Psoas muscle (tissue), 8 donors: ENCODE results near the gene VSTM4. TPM values are rescaled to one million over a fixed set of nuclear protein-coding genes. Genes with fewer than 3 reads are reported as not detected.

Source experiments
- ATAC-seq, 4 donors: fragments of 200-7000 bp; cut with Tn5 transposase; one replicate each; pipeline ENCODE4 v1.9.1; 2020; ENCODE audit warnings: moderate library complexity in 3 of 4, mild to moderate bottlenecking in 2 of 4
- DNase-seq, 2 donors: peaks; one replicate each; pipeline ENCODE4 v3.0.0-alpha.2; 2020
- H3K27ac ChIP-seq: fragments of 200-600 bp; one replicate; pipeline ENCODE4 v1.8.0; 2022
- H3K27me3 ChIP-seq, 3 donors: fragments of 200-600 bp in 1 of 3; one replicate each; pipeline versions ENCODE4 v1.6.1 to v1.8.0; 2013 to 2022; ENCODE audit warnings: low read length in 2 of 3, mild to moderate bottlenecking in 2 of 3, moderate library complexity in 1 of 3; ENCODE audit not compliant: insufficient read depth in 3 of 3
- H3K36me3 ChIP-seq, 2 donors: fragments of 200-600 bp in 1 of 2; one replicate each; pipeline versions ENCODE4 v1.6.1 to v1.8.0; 2013 to 2022; ENCODE audit warnings: low read depth in 1 of 2, mild to moderate bottlenecking in 1 of 2, moderate library complexity in 1 of 2; ENCODE audit not compliant: insufficient read depth in 1 of 2
- H3K4me1 ChIP-seq: fragments of 200-600 bp; one replicate; pipeline ENCODE4 v1.8.0; 2022
- H3K4me3 ChIP-seq: fragments of 200-600 bp; one replicate; pipeline ENCODE4 v1.8.0; 2022; ENCODE audit warnings: mild to moderate bottlenecking
- H3K9me3 ChIP-seq: fragments of 200-600 bp; one replicate; pipeline ENCODE4 v1.8.0; 2022
- WGBS, 3 donors: extraction: QIAGEN DNeasy Blood & Tissue Kit; methylation state at CpG; one replicate each; pipeline versions ENCODE4 v1.1.6 to v1.1.7; 2013; 5-methylcytosine and 5-hydroxymethylcytosine counted together
- intact Hi-C, 2 donors: fragments of 100-400 bp; cut with DNase I; formaldehyde crosslinking; loops; one replicate each; pipeline versions ENCODE4 v1.11.0 to v1.14.2; 2022
- polyA plus RNA-seq, 3 donors: library from polyadenylated mRNA; stranded (reverse); fragments of 200-250 nt; gene quantifications; one replicate each; pipeline ENCODE4 v1.2.3, GENCODE V29; 2013
- total RNA-seq, 4 donors: library from RNA; stranded (reverse); fragmentation: NEBNext Ultra II Directional in 2 of 4; extraction: Animal tissue kit (Norgen Biotek cat#: 25700) in 2 of 4; gene quantifications; one replicate each; pipeline versions ENCODE4 v1.2.1 to v1.2.4, GENCODE V29; 2021 to 2023
- TF ChIP-seq, protein P1 (sequence below): fragments of 200-600 bp; IDR thresholded peaks from one replicate; pipeline ENCODE4 v1.8.0; 2022; ENCODE audit warnings: antibody characterized with exemption
- donor health status: healthy with polysubstance abuse.
- donor health status: DM: no; HTN: no; CAD: no; lungs with moderate emphysema.
- donor health status: Bipolar disorder and iron deficiency.
- donor health status: healthy.
- donor health status: DM: yes; HTN: yes; CAD: no.
- donor health status: DM: no; HTN: no; CAD: no.
- donor health status: DM: no; HTN: no; CAD: no.
- donor health status: DM: yes; HTN: yes; CAD: no.

Gene VSTM4
- total and polyA plus RNA-seq, 7 donors: 1.0 to 4.4 (median 1.8) TPM

DNA sequence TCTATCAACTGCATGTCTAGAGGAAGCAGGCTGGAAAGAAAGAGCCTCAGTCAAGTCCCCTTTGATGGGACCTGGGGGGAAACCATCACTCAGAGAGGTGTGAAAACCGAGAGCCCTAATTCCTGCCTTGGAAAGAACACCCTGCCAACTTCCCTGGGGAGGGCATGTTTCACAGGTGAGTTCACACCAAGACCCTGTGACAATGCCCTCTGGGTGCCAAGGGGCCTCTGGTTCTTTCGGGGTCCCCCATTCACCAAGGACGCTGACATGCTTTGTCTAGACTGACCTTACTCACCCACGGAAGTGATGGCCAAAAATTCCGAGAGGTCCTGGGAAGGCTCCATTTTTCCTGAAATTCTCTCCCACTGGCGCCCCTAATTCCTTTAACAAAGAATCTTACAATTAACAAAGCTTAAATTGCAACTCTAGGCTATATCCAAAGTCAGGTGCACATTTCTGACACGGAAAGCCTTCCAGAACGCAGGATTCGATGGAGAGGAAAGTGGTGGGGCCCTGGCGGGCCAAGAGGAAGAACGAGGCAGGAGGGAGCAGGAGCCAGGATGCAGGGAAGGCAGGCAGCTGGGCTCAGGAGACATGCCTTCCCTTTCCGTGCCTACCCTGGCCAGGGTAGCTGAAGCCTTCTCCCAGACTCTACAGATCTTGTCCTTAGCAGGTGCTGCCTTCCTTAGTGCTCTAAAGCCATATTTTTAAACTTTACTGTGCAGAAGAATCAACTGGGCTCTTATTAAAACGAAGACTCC is 23.7 kb downstream of the VSTM4 start:
- peaks cover 8% of the 10 kb centered on the region for H3K4me1 ChIP-seq
- ATAC-seq: no peak
- TF ChIP-seq, protein P1, sequence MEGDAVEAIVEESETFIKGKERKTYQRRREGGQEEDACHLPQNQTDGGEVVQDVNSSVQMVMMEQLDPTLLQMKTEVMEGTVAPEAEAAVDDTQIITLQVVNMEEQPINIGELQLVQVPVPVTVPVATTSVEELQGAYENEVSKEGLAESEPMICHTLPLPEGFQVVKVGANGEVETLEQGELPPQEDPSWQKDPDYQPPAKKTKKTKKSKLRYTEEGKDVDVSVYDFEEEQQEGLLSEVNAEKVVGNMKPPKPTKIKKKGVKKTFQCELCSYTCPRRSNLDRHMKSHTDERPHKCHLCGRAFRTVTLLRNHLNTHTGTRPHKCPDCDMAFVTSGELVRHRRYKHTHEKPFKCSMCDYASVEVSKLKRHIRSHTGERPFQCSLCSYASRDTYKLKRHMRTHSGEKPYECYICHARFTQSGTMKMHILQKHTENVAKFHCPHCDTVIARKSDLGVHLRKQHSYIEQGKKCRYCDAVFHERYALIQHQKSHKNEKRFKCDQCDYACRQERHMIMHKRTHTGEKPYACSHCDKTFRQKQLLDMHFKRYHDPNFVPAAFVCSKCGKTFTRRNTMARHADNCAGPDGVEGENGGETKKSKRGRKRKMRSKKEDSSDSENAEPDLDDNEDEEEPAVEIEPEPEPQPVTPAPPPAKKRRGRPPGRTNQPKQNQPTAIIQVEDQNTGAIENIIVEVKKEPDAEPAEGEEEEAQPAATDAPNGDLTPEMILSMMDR: no peak
- no peaks in the 10 kb centered on the region for H3K27me3 ChIP-seq
- no peaks in the 10 kb centered on the region for H3K36me3 ChIP-seq
- intact Hi-C loops: no loop called here
- DNase-seq: no peak
- H3K4me3 ChIP-seq: no peak overlapping the region
- 86 to 94% (median 94%) methylated on average over 13 of the region's 13 CpGs for WGBS, 3 donors
- peaks cover 8% of the 10 kb centered on the region for H3K9me3 ChIP-seq
- H3K27ac ChIP-seq: no peak overlapping the region

DNA sequence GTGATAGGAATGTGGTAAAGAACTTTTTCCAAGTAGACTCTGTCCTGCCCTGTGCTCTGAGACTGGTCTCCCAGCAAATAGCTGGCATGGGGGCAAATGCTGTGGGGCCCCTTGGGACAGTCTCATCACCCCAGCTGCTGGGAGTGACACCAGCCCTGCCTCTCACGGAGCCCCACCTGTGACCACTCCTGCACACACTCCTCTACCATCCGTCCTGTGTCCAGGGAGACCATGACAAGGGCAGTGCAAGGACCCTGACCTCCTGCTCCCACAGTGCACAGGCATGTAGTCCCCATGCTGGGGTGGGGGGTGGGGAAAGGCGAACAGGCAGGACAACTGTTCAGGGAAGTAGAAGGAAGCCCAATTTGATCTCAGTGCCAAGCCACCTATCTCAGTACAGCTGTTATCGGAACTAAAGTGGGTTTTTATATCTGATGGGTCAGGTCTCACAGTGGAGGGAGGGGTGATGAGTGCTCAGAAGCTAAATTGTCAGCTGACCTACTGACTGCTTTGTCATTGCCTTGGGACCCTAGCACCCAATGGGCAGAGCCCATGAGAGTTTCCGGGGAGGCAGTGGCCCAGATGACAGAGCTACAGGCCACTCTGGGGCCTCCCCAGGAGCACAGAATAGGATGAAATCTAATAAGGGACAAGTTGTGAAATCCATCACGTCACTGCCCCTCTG is 24.5 kb downstream of the VSTM4 start:
- H3K36me3 ChIP-seq: no peaks in the 10 kb centered on the region
- H3K27ac ChIP-seq: no peak overlapping the region
- TF ChIP-seq, protein P1: no peak
- H3K4me3 ChIP-seq: no peak overlapping the region
- peaks cover 13% of the 10 kb centered on the region for H3K9me3 ChIP-seq
- peaks cover 8% of the 10 kb centered on the region for H3K4me1 ChIP-seq
- DNase-seq (no peak), ATAC-seq (no peak)
- no peaks in the 10 kb centered on the region for H3K27me3 ChIP-seq
- intact Hi-C loops: no loop called here
- 77 to 91% (median 81%) methylated on average over 6 of the region's 6 CpGs for WGBS, 3 donors

DNA sequence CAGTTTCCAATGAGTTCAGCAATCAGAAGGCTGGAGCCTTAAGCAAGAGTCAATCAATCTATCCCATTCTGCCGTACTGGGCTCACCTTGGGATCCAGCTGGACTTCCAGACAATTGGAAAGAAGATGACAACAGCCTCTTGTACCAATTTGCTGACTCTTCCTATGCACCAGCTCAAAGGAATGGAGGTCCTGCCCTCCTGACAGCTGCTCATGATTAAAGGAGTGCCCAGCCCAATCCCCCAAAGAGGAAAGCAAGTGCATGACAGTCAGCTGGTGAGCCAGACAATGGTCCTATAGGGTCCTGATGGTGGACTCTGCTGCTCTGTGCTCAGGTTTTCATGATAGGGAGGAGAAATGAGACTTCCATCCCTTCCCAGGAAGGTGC is 25.1 kb downstream of the VSTM4 start:
- 35 to 64% (median 35%) methylated on average over 1 of the region's 1 CpG for WGBS, 3 donors
- Histone ChIP-seq H3K4me1 (peaks cover 8% of the 10 kb centered on the region), H3K4me3 (no peak overlapping the region), H3K27me3 (no peaks in the 10 kb centered on the region), H3K36me3 (no peaks in the 10 kb centered on the region), H3K9me3 (peaks cover 13% of the 10 kb centered on the region), H3K27ac (no peak overlapping the region)
- no peak for ATAC-seq
- intact Hi-C loops: no loop called here
- DNase-seq: no peak
- TF ChIP-seq, protein P1: no peak

DNA sequence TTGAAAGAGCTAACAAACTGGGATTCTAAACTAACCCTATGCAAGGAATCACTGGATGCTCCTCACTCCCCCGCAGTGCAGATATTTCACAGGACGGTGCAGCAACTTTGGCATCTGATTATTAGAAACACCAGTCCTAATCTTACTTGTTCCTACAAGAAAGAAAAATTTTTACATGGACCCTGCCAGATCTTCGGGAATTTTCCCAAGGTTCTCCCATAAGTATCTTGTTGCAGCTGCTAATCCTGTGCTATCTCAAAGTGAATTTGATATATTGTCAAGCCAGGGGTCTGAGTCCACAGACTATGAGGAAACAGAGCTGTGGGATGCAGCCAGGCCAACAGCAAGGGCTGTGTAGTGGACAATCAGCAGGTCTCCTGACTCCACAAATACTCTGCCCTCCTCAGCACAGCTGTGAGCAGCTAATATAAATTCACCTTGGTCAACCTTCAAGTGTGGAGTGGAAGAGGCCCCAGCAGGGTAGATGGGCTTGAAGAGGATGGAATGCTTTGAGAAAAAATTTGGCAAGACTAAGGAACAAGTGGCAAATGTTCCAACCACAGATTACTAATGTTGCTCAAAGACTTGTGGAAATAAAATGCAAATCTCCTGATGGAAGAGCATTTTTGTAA is 25.6 kb downstream of the VSTM4 start:
- WGBS, 3 donors: 24 to 33% (median 30%) methylated on average over 3 of the region's 3 CpGs
- DNase-seq: no peak

More for the DNA sequence above, 25.6 kb downstream of the VSTM4 start:
- no peaks in the 10 kb centered on the region for H3K36me3 ChIP-seq
- H3K4me3 ChIP-seq: no peak overlapping the region
- peaks cover 8% of the 10 kb centered on the region for H3K4me1 ChIP-seq
- H3K27ac ChIP-seq: no peak overlapping the region
- H3K9me3 ChIP-seq: peaks cover 13% of the 10 kb centered on the region
- intact Hi-C loops: no loop called here
- TF ChIP-seq, protein P1: no peak
- peak in 1 of 4 donors; percentile 57 for ATAC-seq
- H3K27me3 ChIP-seq: no peaks in the 10 kb centered on the region
